Activated CD4-positive, alpha-beta T cell treated with anti-CD3 and anti-CD28 coated beads, Interleukin-10, Interleukin-2, amounts not matched to agents 100 ng/mL and 50 ng/mL, durations not matched to agents 16 hours and 8 hours (primary cell): ENCODE measurements around the gene KLK3.
A peak's percentile ranks its signal among the peaks of the same experiment; 100 is the strongest.
"Not testable (repeated sequence)": the region's sequence is repeated elsewhere in the genome, so short reads cannot be mapped to it uniquely, and the experiment has no call there.

Experiments
- DNase-seq: peaks from one replicate; pipeline ENCODE4 v3.0.0-alpha.2; 2020

Gene KLK3

GRCh38 chr19:50870417-50871089 is 15.8 kb downstream of the KLK3 start:
- DNase-seq = peak; percentile 35

- DNase-seq = no peak
Measured at GRCh38 chr19:50873056-50873455, 18.3 kb downstream of the KLK3 start, which contains the start of gene KLK2. Gene KLK2 (plus strand): TSS chr19:50873439. CDS start chr19:50873474, 35 bp downstream.

- no peak for DNase-seq
Measured at GRCh38 chr19:50874211-50874610, 19.5 kb downstream of the KLK3 start.

GRCh38 chr19:50875795-50876422 is 21.2 kb downstream of the KLK3 start:
- no peak for DNase-seq

- no peak for DNase-seq
Measured at GRCh38 chr19:50876456-50876855, 21.7 kb downstream of the KLK3 start.

GRCh38 chr19:50877338-50877737 is 22.6 kb downstream of the KLK3 start:
- no peak for DNase-seq

GRCh38 chr19:50878851-50879250 is 24.1 kb downstream of the KLK3 start:
- no peak for DNase-seq

GRCh38 chr19:50880241-50880640 is 25.5 kb downstream of the KLK3 start:
- no peak for DNase-seq

GRCh38 chr19:50882188-50882587 is 27.5 kb downstream of the KLK3 start:
- no peak for DNase-seq

GRCh38 chr19:50889638-50890037 is 34.9 kb downstream of the KLK3 start:
- no peak for DNase-seq

- DNase-seq = no peak
Measured at GRCh38 chr19:50890422-50891252, 35.9 kb downstream of the KLK3 start.

- DNase-seq = no peak
Measured at GRCh38 chr19:50891253-50891625, 36.5 kb downstream of the KLK3 start.

- no peak for DNase-seq
Measured at GRCh38 chr19:50893047-50893736, 38.5 kb downstream of the KLK3 start.

GRCh38 chr19:50894478-50895356 is 40.0 kb downstream of the KLK3 start:
- DNase-seq = no peak

GRCh38 chr19:50896089-50896590 is 41.4 kb downstream of the KLK3 start:
- DNase-seq = not testable (repeated sequence)

- DNase-seq = peak; percentile 67
Measured at GRCh38 chr19:50896591-50897190, 42.0 kb downstream of the KLK3 start.

- DNase-seq = no peak
Measured at GRCh38 chr19:50897191-50897607, 42.5 kb downstream of the KLK3 start.

- DNase-seq = no peak
Measured at GRCh38 chr19:50897612-50898011, 42.9 kb downstream of the KLK3 start.

- DNase-seq = no peak
Measured at GRCh38 chr19:50898018-50898417, 43.3 kb downstream of the KLK3 start.

GRCh38 chr19:50899569-50899968 is 44.9 kb downstream of the KLK3 start:
- no peak for DNase-seq

GRCh38 chr19:50902640-50903039 is 47.9 kb downstream of the KLK3 start:
- DNase-seq = no peak
